NOMO-1 (cell line): ENCODE measurements around the gene CLECL1.
"Not testable (repeated sequence)": the region's sequence is repeated elsewhere in the genome, so short reads cannot be mapped to it uniquely, and the experiment has no call there.

Experiments used
- DNase-seq, 2 experiments: peaks; one replicate each; lab custom pipeline; 2025; ENCODE audit not compliant: unreplicated experiment in 2 of 2; lab: John Stamatoyannopoulos, UW

The CLECL1 gene

GRCh38 chr12:9752145-9752933 is 19.4 kb upstream of the CLECL1 start:
- DNase-seq = no peak

GRCh38 chr12:9751204-9752144 is 18.6 kb upstream of the CLECL1 start:
- peak; percentile 46 to 72 for DNase-seq

GRCh38 chr12:9750276-9751203 is 17.6 kb upstream of the CLECL1 start:
- DNase-seq = peak; percentile 69 to 89

- no peak for DNase-seq
These were observed 16.7 kb upstream of the CLECL1 start for GRCh38 chr12:9749640-9750039.

GRCh38 chr12:9745199-9745598 is 12.3 kb upstream of the CLECL1 start:
- no peak for DNase-seq

- no peak for DNase-seq
These were observed 9.8 kb upstream of the CLECL1 start for GRCh38 chr12:9742661-9743060.

- peak; percentile 57 to 90 for DNase-seq
These were observed 8.8 kb upstream of the CLECL1 start for GRCh38 chr12:9741726-9742125.

GRCh38 chr12:9740106-9740750 is 7.3 kb upstream of the CLECL1 start:
- DNase-seq = no peak

- not testable (repeated sequence) for DNase-seq
These were observed 6.7 kb upstream of the CLECL1 start for GRCh38 chr12:9739404-9740105.

GRCh38 chr12:9738905-9739304 is 6.0 kb upstream of the CLECL1 start:
- not testable (repeated sequence) for DNase-seq

GRCh38 chr12:9736936-9737705 is 4.2 kb upstream of the CLECL1 start:
- DNase-seq = peak; percentile 89 to 97

- DNase-seq = peak in 1 of 2 experiments; percentile 71
These were observed 2.7 kb upstream of the CLECL1 start for GRCh38 chr12:9735601-9736000.

- peak; percentile 56 to 95 for DNase-seq
These were observed 1.1 kb downstream of the CLECL1 start for GRCh38 chr12:9731797-9732196.

GRCh38 chr12:9731393-9731792 is 1.5 kb downstream of the CLECL1 start:
- DNase-seq = no peak

GRCh38 chr12:9730591-9730990 is 2.3 kb downstream of the CLECL1 start:
- no peak for DNase-seq

GRCh38 chr12:9730011-9730410 is 2.9 kb downstream of the CLECL1 start:
- DNase-seq = no peak

GRCh38 chr12:9729082-9729481 is 3.8 kb downstream of the CLECL1 start:
- no peak for DNase-seq

GRCh38 chr12:9727813-9728212 is 5.1 kb downstream of the CLECL1 start:
- no peak for DNase-seq
